COR-L47 (cell line): ENCODE measurements around the gene PTGS1.
A peak's percentile ranks its signal among the peaks of the same experiment; 100 is the strongest.

Experiments
- DNase-seq: peaks from one replicate; lab custom pipeline; 2025; lab: John Stamatoyannopoulos, UW

The PTGS1 gene

GRCh38 chr9:122374885-122375420 is 4.1 kb downstream of the PTGS1 start:
- DNase-seq, result no peak

GRCh38 chr9:122376796-122377195 is 6.0 kb downstream of the PTGS1 start:
- no peak for DNase-seq

- DNase-seq, result no peak
These were observed 6.7 kb downstream of the PTGS1 start for GRCh38 chr9:122377241-122378164.

GRCh38 chr9:122378236-122378635 is 7.4 kb downstream of the PTGS1 start:
- no peak for DNase-seq

- no peak for DNase-seq
These were observed 8.5 kb downstream of the PTGS1 start for GRCh38 chr9:122379340-122379739.

- no peak for DNase-seq
These were observed 9.5 kb downstream of the PTGS1 start for GRCh38 chr9:122380293-122380692.

GRCh38 chr9:122381206-122381950 is 10.6 kb downstream of the PTGS1 start:
- DNase-seq, result no peak

- DNase-seq, result no peak
These were observed 12.4 kb downstream of the PTGS1 start for GRCh38 chr9:122382901-122383850.

- DNase-seq, result no peak
These were observed 13.2 kb downstream of the PTGS1 start for GRCh38 chr9:122383992-122384461.

GRCh38 chr9:122386311-122386872 is 15.6 kb downstream of the PTGS1 start:
- DNase-seq, result no peak

GRCh38 chr9:122387536-122387935 is 16.7 kb downstream of the PTGS1 start:
- DNase-seq, result no peak

- DNase-seq, result no peak
These were observed 18.4 kb downstream of the PTGS1 start for GRCh38 chr9:122389195-122389594.

- DNase-seq, result peak; percentile 21
These were observed 19.1 kb downstream of the PTGS1 start for GRCh38 chr9:122389799-122390481.

GRCh38 chr9:122392284-122392683 is 21.5 kb downstream of the PTGS1 start:
- DNase-seq, result no peak

- no peak for DNase-seq
These were observed 21.9 kb downstream of the PTGS1 start for GRCh38 chr9:122392714-122393113.

GRCh38 chr9:122393284-122393983 is 22.6 kb downstream of the PTGS1 start:
- DNase-seq, result no peak

GRCh38 chr9:122394265-122395125 is 23.7 kb downstream of the PTGS1 start:
- DNase-seq, result no peak

- DNase-seq, result no peak
These were observed 25.9 kb downstream of the PTGS1 start for GRCh38 chr9:122396614-122397148.

- no peak for DNase-seq
These were observed 26.9 kb downstream of the PTGS1 start for GRCh38 chr9:122397749-122398148.
